C4-2B (cell line): ENCODE results near the gene HOXC9.

Source experiments
- CTCF ChIP-seq: fragments of 450-650 bp; conservative IDR thresholded peaks from 2 replicates; pipeline ENCODE4 v1.5.1; 2017; ENCODE audit warnings: mild to moderate bottlenecking
- ZFX ChIP-seq: fragments of 450-650 bp; IDR thresholded peaks from 2 replicates; pipeline ENCODE4 v1.6.1; 2017

- TF ChIP-seq CTCF, result peak; percentile 16; the same call in 1 of the 2 replicates
- TF ChIP-seq ZFX, result no peak
Observed at GRCh38 chr12:54009171-54010052, 9.5 kb downstream of the HOXC9 start.
